H9 (cell line): ENCODE measurements around the gene GNPAT. TPM values are rescaled to one million over a fixed set of nuclear protein-coding genes. Genes with fewer than 3 reads are reported as not detected.

Experiments
- DNase-seq: peaks from one replicate; pipeline ENCODE4 v3.0.0-alpha.2; 2017
- H2AFZ ChIP-seq: one replicate; pipeline ENCODE4 v1.6.1; 2013; ENCODE audit warnings: mild to moderate bottlenecking, low read length, control low read depth, moderate library complexity
- H2AK5ac ChIP-seq: 2 replicates; pipeline ENCODE4 v1.6.1; 2013; ENCODE audit warnings: low read length, control low read depth, mixed read lengths; ENCODE audit not compliant: insufficient read length
- H2BK120ac ChIP-seq: one replicate; pipeline ENCODE4 v1.6.1; 2013; ENCODE audit warnings: low read depth, mild to moderate bottlenecking, low read length, control low read depth, inconsistent platforms; ENCODE audit not compliant: poor library complexity, severe bottlenecking
- H2BK12ac ChIP-seq: 2 replicates; pipeline ENCODE4 v1.6.1; 2013; ENCODE audit warnings: low read length, control low read depth, mixed read lengths, low read depth; ENCODE audit not compliant: insufficient read length
- H2BK15ac ChIP-seq: 2 replicates; pipeline ENCODE4 v1.6.1; 2013; ENCODE audit warnings: low read depth, low read length, control low read depth
- H2BK20ac ChIP-seq: one replicate; pipeline ENCODE4 v1.6.1; 2013; ENCODE audit warnings: low read depth, mild to moderate bottlenecking, low read length, control low read depth, inconsistent platforms; ENCODE audit not compliant: poor library complexity, severe bottlenecking
- H2BK5ac ChIP-seq: 2 replicates; pipeline ENCODE4 v1.6.1; 2013; ENCODE audit warnings: low read length, control low read depth, mixed read lengths; ENCODE audit not compliant: insufficient read length
- H3K14ac ChIP-seq: 2 replicates; pipeline ENCODE4 v1.6.1; 2013; ENCODE audit warnings: low read length, control low read depth; ENCODE audit not compliant: insufficient read depth
- H3K18ac ChIP-seq: 2 replicates; pipeline ENCODE4 v1.6.1; 2013; ENCODE audit warnings: low read depth, mild to moderate bottlenecking, mixed read lengths, low read length, control low read depth; ENCODE audit not compliant: insufficient read length
- H3K23ac ChIP-seq: 2 replicates; pipeline ENCODE4 v1.6.1; 2013; ENCODE audit warnings: low read length, control low read depth, mixed read lengths, low read depth; ENCODE audit not compliant: insufficient read length
- H3K23me2 ChIP-seq: 2 replicates; pipeline ENCODE4 v1.6.1; 2013; ENCODE audit warnings: low read depth, mild to moderate bottlenecking, mixed read lengths, low read length, control low read depth; ENCODE audit not compliant: insufficient read length, poor library complexity, severe bottlenecking
- H3K27ac ChIP-seq: 2 replicates; pipeline ENCODE4 v1.5.1; 2013; ENCODE audit warnings: low read length, control low read depth, mixed read lengths, low read depth; ENCODE audit not compliant: insufficient read length
- H3K27me3 ChIP-seq: 2 replicates; pipeline ENCODE4 v1.6.1; 2013; ENCODE audit warnings: low read length, control low read depth, inconsistent platforms; ENCODE audit not compliant: insufficient read depth
- H3K4ac ChIP-seq: 2 replicates; pipeline ENCODE4 v1.6.1; 2013; ENCODE audit warnings: low read depth, mild to moderate bottlenecking, control low read depth, inconsistent platforms, low read length, moderate library complexity
- H3K4me1 ChIP-seq: 2 replicates; pipeline ENCODE4 v1.6.1; 2013; ENCODE audit warnings: low read length, control low read depth, inconsistent platforms; ENCODE audit not compliant: insufficient read depth
- H3K4me2 ChIP-seq: 2 replicates; pipeline ENCODE4 v1.6.1; 2013; ENCODE audit warnings: low read length, control low read depth, mixed read lengths; ENCODE audit not compliant: insufficient read length, insufficient read depth
- H3K56ac ChIP-seq: 2 replicates; pipeline ENCODE4 v1.6.1; 2013; ENCODE audit warnings: low read depth, mild to moderate bottlenecking, mixed read lengths, low read length, control low read depth; ENCODE audit not compliant: insufficient read length
- H3K79me1 ChIP-seq: 2 replicates; pipeline ENCODE4 v1.6.1; 2013; ENCODE audit warnings: low read depth, mild to moderate bottlenecking, moderate library complexity, low read length, control low read depth, inconsistent platforms; ENCODE audit not compliant: insufficient read depth, poor library complexity, severe bottlenecking
- H3K79me2 ChIP-seq: 2 replicates; pipeline ENCODE4 v1.6.1; 2013; ENCODE audit warnings: low read length, control low read depth, inconsistent platforms; ENCODE audit not compliant: insufficient read depth
- H3K9ac ChIP-seq: 2 replicates; pipeline ENCODE4 v1.6.1; 2013; ENCODE audit warnings: low read length, control low read depth, mixed read lengths; ENCODE audit not compliant: insufficient read length; ENCODE audit errors: extremely low read depth
- H3K9me3 ChIP-seq: one replicate; pipeline ENCODE4 v1.6.1; 2013; ENCODE audit warnings: low read depth, low read length, inconsistent platforms; ENCODE audit not compliant: control insufficient read depth
- H3T11ph ChIP-seq: one replicate; pipeline ENCODE4 v1.6.1; 2013; ENCODE audit warnings: mild to moderate bottlenecking, low read length, control low read depth, inconsistent platforms
- H4K20me1 ChIP-seq: one replicate; pipeline ENCODE4 v1.6.1; 2013; ENCODE audit not compliant: control insufficient read depth, insufficient read length, insufficient read depth
- H4K5ac ChIP-seq: 2 replicates; pipeline ENCODE4 v1.6.1; 2013; ENCODE audit warnings: low read depth, mild to moderate bottlenecking, mixed read lengths, low read length, control low read depth; ENCODE audit not compliant: insufficient read length
- H4K8ac ChIP-seq: replicated peaks from 2 replicates; pipeline ENCODE4 v1.6.1; 2013; ENCODE audit warnings: low read length, control low read depth, mixed read lengths, low read depth; ENCODE audit not compliant: insufficient read length
- H4K91ac ChIP-seq: 2 replicates; pipeline ENCODE4 v1.6.1; 2013; ENCODE audit warnings: low read depth, mild to moderate bottlenecking, moderate library complexity, mixed read lengths, low read length, control low read depth; ENCODE audit not compliant: insufficient read length
- H3K27ac Mint-ChIP-seq, 3 experiments: 2 replicates in 2 of 3; 3 replicates in 1 of 3; pipeline ENCODE4 v1.8.0; 2020 to 2021; ENCODE audit warnings: mixed read lengths in 3 of 3, mild to moderate bottlenecking in 1 of 3, moderate library complexity in 1 of 3
- H3K27me3 Mint-ChIP-seq: 2 replicates; pipeline ENCODE4 v1.8.0; 2021; ENCODE audit warnings: low read depth, mild to moderate bottlenecking, moderate library complexity, mixed read lengths
- H3K36me3 Mint-ChIP-seq, 3 experiments: 2 replicates in 2 of 3; 3 replicates in 1 of 3; pipeline ENCODE4 v1.8.0; 2020 to 2021; ENCODE audit warnings: low read depth in 3 of 3, mixed read lengths in 3 of 3; ENCODE audit not compliant: insufficient read depth in 1 of 3
- H3K4me1 Mint-ChIP-seq, 2 experiments: 2 replicates each; pipeline ENCODE4 v1.8.0; 2020; ENCODE audit warnings: mixed read lengths in 2 of 2
- H3K4me3 Mint-ChIP-seq, 2 experiments: 2 replicates in 1 of 2; 3 replicates in 1 of 2; pipeline ENCODE4 v1.8.0; 2020 to 2021; ENCODE audit warnings: mild to moderate bottlenecking in 2 of 2, mixed read lengths in 2 of 2, moderate library complexity in 1 of 2
- H3K9me3 Mint-ChIP-seq, 2 experiments: 2 replicates in 1 of 2; 3 replicates in 1 of 2; pipeline ENCODE4 v1.8.0; 2020; ENCODE audit warnings: mild to moderate bottlenecking in 2 of 2, mixed read lengths in 2 of 2, moderate library complexity in 1 of 2
- WGBS: extraction: QIAGEN DNeasy Blood & Tissue Kit; methylation state at CpG from one replicate; pipeline ENCODE4 v1.1.7; 2013; ENCODE audit warnings: missing lambda C conversion rate, low lambda C conversion rate, mixed read lengths; ENCODE audit not compliant: insufficient read length; ENCODE audit errors: extremely low coverage; 5-methylcytosine and 5-hydroxymethylcytosine counted together
- total RNA-seq: library from RNA; stranded (reverse); gene quantifications from 2 replicates; pipeline ENCODE4 v1.2.1, GENCODE V29; 2021
- TF ChIP-seq, protein P1 (sequence below): fragments of 200-600 bp; sonication (generic); conservative IDR thresholded peaks from 3 replicates; pipeline ENCODE4 v1.8.0; 2021; ENCODE audit warnings: antibody characterized with exemption, mild to moderate bottlenecking

The GNPAT gene
- total RNA-seq, 1 experiment from 2014 or later = 38.1 TPM

DNA sequence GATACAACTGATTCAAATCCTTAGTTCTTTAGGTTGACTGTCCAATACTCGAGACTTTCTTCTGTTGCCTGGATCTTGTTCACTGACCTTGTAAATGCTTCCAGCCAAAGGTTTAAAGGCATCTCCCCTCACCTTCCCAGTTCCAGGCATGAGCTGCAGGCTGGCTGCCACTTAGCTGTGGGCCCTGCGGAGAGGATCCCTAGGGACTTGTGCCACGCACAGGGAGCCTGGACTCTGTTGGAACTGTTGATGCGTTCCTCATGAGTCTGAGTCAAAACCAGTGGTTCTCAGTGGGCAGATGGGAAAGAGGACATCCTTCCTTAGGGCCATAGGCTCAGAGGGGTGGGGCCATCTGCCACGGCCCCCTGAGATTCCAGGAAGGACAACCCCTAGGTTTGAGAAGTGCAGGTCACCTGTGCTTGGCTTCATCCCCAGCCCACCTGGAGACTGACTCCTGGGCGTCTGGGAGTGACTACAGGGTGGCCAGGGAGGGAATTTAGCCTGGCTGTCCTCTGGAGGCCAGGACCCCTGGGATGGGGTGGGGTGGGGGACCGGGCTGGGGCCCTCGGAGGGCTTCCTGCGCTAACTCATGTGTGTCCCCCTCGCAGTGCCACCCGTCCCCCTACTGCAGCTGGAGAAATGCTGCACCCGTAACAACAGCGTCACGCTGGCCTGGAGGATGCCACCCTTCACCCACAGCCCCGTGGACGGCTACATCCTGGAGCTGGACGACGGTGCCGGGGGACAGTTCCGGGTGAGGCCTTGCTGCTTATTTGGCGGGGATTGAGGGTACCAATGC lies 37.6 kb upstream of the GNPAT start:
- Histone ChIP-seq H2BK20ac (no peak overlapping the region), H2AFZ (no peak overlapping the region), H3K4me1 (no peaks in the 10 kb centered on the region), H4K91ac (no peak overlapping the region), H3K56ac (no peak overlapping the region), H2BK120ac (no peak overlapping the region), H3K18ac (no peak overlapping the region), H2BK15ac (no peak overlapping the region), H3K27ac (no peak overlapping the region), H2AK5ac (no peak overlapping the region), H4K8ac (no peak overlapping the region), H3K4me2 (no peak overlapping the region), H3K79me2 (no peaks in the 10 kb centered on the region), H3K4ac (no peak overlapping the region), H2BK5ac (no peak overlapping the region), H4K5ac (no peak overlapping the region), H4K20me1 (no peaks in the 10 kb centered on the region), H3K23ac (no peak overlapping the region), H2BK12ac (no peak overlapping the region), H3K9ac (no peak overlapping the region), H3K9me3 (no peaks in the 10 kb centered on the region), H3T11ph (no peak overlapping the region), H3K14ac (no peak overlapping the region), H3K79me1 (no peaks in the 10 kb centered on the region), H3K27me3 (peaks cover 12% of the 10 kb centered on the region; the same call in 1 of the 2 replicates), H3K23me2 (no peaks in the 10 kb centered on the region)
- DNase-seq = no peak
- WGBS = no CpG with 5 or more reads among the region's 21 CpGs
- H3K9me3 Mint-ChIP-seq = no peaks in the 10 kb centered on the region
- H3K27ac Mint-ChIP-seq = no peak overlapping the region
- H3K36me3 Mint-ChIP-seq = no peaks in the 10 kb centered on the region
- H3K4me3 Mint-ChIP-seq = no peak overlapping the region
- TF ChIP-seq, protein P1, sequence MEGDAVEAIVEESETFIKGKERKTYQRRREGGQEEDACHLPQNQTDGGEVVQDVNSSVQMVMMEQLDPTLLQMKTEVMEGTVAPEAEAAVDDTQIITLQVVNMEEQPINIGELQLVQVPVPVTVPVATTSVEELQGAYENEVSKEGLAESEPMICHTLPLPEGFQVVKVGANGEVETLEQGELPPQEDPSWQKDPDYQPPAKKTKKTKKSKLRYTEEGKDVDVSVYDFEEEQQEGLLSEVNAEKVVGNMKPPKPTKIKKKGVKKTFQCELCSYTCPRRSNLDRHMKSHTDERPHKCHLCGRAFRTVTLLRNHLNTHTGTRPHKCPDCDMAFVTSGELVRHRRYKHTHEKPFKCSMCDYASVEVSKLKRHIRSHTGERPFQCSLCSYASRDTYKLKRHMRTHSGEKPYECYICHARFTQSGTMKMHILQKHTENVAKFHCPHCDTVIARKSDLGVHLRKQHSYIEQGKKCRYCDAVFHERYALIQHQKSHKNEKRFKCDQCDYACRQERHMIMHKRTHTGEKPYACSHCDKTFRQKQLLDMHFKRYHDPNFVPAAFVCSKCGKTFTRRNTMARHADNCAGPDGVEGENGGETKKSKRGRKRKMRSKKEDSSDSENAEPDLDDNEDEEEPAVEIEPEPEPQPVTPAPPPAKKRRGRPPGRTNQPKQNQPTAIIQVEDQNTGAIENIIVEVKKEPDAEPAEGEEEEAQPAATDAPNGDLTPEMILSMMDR = no peak
- no peaks in the 10 kb centered on the region for H3K4me1 Mint-ChIP-seq
- H3K27me3 Mint-ChIP-seq = peaks cover 98% of the 10 kb centered on the region
